SU-DHL-6 (cell line): ENCODE data around the gene PHACTR1.

Experiments used
- CTCF ChIP-seq: fragments of 200-600 bp; sonication (generic); IDR thresholded peaks from one replicate; pipeline ENCODE4 v1.5.1; 2017; ENCODE audit warnings: antibody characterized with exemption, mild to moderate bottlenecking, low read length, moderate library complexity; ENCODE audit not compliant: insufficient read depth, poor library complexity, severe bottlenecking
- EZH2phosphoT487 ChIP-seq: fragments of 200-600 bp; sonication (generic), shearing (Covaris generic); conservative IDR thresholded peaks from 2 replicates; pipeline ENCODE4 v1.6.1; 2018; ENCODE audit warnings: mild to moderate bottlenecking, antibody characterized with exemption, low read length, moderate library complexity, mixed read lengths

DNA sequence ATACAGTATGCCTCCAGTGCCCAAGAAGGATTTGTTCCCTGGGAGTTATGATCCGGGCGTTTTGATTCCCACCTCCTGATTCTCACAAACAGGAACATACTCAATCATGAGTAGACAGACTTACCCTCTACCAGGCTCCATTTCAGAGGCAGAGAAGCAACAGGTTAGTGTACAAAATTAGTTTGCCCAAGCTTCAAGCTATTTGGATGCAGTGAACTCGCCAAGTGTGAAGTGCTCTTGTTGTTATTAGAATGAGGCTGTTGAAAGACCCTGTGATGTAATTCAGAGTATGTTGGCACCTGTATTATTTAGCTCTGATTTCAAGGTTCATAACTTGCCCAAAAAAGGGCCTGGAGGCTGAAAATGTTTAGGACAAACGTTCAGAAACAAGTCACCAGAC lies 247.0 kb downstream of the PHACTR1 start:
- TF ChIP-seq CTCF (no peak), EZH2phosphoT487 (no peak)
